Stimulated activated CD4-positive, alpha-beta T cell treated with anti-CD3 and anti-CD28 coated beads, Interleukin-15, amount 100 ng/mL, for 1 hour (primary cell): Measurements from ENCODE around the gene FLOT2.
"Not testable (repeated sequence)": the region's sequence is repeated elsewhere in the genome, so short reads cannot be mapped to it uniquely, and the experiment has no call there.

Experiments used
- DNase-seq, 2 donors: peaks; one replicate each; pipeline ENCODE4 v3.0.0-alpha.2; 2020; ENCODE audit warnings: low read depth in 1 of 2, low spot score in 1 of 2

Gene FLOT2

DNA sequence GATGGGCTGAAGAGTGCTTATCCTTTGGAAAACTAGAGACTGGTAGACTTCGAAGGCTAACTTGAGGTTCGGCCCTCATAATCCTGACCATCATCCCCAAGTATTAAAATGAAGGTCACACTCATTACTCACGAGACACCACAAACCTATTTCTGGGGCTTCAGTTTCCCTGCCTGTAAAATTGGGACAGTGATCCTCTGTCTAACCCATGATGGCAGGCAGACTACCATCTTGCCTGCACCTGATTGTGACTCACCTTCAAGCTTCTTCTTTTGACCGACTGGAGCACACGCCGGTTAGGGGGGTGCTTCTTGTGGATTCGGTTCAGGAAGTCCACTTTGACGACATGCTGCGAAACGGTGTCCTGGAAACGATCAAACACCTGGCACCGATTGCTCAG is 19.5 kb upstream of the FLOT2 start:
- no peak for DNase-seq

GRCh38 chr17:28916302-28916934 is 18.9 kb upstream of the FLOT2 start:
- peak in 1 of 2 donors; percentile 17 for DNase-seq

DNA sequence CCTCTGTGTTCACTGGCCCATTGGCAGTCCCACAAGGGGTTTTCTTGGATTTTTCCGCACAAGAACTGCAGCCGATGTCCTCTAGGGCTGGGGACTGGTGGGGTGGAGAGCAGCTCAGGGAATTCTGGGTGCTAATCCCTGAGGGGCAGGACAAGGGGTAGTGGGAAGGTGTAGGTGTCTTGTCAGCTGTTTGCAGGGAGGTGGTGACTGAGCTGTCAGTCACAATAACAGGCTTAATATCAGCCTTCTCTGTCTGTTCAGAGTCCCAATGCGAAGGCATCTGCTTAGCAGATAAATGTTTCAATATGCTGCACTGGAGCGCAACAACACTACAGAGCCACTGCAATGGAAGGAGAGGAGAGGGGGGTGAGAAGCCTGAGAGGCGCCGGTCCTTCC is 15.4 kb upstream of the FLOT2 start:
- DNase-seq: no peak

DNA sequence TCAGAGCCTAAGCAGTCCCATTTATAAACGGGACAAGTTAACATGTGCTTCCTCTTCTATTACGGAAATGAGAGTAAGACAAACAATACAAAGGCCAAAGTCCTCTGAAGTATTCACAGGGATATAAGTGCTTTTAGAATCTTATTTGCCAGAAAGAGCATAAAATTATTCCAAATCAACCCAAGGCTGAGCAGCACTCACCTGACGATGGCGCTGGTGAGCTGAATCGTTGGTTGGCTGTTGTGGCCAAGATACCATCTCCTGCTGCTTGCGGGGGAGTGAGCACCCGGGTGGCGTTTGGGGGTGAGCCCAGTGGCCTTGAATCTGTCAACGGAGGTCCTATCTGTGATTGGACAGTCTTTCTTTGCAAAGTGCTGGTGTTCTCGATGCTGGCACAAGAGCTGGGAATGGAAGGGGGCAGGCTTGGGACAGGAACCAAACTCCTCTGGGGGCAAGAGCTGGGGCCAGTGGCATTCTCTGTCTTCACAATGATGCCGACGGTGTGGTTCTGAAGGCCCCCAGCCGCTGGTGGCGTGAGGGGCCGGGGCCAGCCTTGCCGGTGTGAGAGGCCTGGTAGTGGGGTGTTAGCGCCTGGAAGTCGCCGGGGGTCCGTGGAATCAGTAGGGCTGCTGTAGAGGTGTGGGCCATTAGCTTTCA is 14.9 kb upstream of the FLOT2 start:
- no peak for DNase-seq

DNA sequence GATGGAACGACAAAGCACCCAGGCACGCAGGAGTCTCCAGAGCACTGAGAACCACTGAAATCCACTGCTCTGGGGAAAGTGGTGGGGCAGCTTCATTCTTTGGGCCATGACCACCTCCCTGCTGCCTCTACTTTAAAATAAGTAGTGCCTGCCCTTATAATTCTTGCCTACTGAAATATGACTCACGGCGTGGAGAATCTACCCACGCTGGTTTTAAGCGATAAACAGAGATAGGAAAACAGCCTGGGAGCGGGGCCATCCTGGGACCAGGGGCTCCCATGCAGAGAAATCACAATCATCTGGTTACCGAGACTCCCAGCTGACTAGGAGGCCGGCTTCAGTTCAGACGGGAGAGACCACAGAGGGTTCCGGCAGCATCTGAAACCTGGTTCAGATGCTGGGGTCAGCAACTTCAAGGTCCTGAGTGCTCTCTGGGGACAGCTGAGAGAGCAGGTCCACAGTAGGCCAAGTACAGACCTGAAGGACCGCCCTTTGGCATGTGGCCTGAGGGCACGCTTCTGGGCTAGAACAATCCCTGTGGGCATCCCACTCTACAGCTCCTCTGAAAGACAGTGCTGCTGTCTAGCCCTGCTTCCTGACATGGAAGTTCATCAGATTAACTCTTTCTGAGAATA is 14.0 kb upstream of the FLOT2 start:
- no peak for DNase-seq

DNA sequence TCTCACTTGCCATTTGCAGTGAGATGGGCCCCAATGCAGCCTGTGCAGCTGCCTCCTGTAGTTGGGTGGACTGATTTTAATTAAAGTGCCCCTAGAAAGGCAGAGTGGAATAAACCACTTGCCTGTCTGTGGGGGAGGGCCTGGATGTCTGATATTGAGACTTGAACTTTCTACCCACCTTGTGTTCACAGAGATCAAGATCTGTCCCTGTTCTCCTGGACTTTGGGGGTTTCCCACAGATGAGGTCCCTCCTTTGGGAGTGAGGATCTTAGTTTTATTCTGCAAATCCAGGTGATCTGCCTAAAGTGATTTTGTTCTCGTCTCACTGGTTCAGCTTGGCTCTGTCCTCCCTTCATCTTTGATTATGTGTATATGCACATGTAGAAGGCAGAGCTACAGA is 13.0 kb upstream of the FLOT2 start:
- no peak for DNase-seq

DNA sequence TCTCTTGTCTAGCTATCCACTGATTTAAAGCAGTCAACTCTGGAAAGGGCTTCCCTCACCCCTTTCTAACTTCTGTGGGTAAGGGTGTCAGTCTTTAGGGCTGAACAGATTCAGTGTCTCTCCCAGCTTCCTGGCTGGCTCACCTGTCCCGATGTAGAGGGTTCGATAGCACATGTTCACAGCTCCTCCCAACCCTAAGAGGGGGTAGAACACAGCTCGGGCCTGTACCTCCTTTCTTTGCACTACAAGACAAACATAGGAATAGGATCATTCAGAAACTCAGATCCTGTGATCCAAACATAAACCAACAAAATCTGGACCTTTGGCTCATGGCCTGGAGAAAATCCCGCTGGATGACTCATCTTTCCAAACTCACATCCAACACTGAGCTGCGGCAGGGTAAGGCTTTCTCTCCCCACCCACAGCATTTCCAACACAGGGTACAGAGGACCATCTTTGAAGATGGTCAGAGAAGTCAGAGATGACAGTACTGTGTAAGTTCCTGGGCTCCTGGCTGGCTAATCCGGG is 11.2 kb upstream of the FLOT2 start:
- no peak for DNase-seq

DNA sequence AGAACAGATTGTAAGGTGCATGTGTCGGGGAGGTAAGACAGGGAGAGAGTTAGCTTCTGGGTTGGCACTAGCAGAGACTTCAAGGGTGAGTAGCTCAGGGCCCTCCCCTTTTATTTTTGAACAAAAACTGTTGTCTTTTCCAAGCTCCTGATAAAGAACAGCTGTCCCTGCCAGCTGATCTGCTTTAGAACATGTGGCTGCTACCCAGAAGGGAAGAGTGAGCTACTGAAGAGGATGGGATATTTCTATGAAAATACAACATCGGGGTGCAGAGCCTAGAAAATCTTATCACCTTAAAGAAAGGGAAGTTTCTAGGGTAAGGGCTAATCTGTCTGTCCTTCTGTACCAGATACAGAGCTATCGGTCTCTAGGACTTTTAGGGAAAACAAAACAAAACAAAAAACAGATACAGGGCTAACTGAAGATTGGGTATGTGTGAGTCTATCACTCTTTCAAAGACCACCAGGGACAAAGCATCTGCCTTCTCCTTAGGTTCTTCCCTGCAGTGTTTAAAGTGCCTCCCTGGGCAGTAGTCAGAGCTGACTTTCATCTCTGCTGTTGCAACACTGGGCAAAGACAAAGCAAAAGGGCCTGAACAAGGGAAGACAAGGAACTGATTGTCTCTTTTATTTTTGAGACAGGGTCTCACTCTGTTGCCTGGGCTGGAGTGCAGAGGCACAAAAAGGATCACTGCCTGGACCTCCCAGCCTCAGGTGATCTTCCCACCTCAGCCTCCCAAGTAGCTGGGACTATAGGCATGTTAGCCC is 10.4 kb upstream of the FLOT2 start:
- DNase-seq: no peak

- DNase-seq: no peak
These were observed 9.3 kb upstream of the FLOT2 start for GRCh38 chr17:28906706-28907438.

- no peak for DNase-seq
These were observed 8.7 kb upstream of the FLOT2 start for GRCh38 chr17:28906276-28906675.

- no peak for DNase-seq
These were observed 7.3 kb upstream of the FLOT2 start for GRCh38 chr17:28904800-28905199.

DNA sequence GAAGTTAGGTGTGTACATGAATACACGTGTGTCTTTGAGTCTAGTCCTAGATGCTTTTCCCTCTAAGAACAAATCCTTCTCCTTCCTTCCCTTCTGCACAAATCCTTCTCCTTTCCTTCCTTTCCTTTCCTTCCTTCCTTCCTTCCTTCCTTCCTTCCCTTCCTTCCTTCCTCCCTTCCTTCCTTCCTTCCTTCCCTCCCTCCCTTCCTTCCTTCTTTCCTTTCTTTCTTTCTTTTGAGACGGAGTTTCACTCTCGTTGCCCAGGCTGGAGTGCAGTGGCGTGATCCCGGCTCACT is 6.0 kb upstream of the FLOT2 start:
- DNase-seq: not testable (repeated sequence)

DNA sequence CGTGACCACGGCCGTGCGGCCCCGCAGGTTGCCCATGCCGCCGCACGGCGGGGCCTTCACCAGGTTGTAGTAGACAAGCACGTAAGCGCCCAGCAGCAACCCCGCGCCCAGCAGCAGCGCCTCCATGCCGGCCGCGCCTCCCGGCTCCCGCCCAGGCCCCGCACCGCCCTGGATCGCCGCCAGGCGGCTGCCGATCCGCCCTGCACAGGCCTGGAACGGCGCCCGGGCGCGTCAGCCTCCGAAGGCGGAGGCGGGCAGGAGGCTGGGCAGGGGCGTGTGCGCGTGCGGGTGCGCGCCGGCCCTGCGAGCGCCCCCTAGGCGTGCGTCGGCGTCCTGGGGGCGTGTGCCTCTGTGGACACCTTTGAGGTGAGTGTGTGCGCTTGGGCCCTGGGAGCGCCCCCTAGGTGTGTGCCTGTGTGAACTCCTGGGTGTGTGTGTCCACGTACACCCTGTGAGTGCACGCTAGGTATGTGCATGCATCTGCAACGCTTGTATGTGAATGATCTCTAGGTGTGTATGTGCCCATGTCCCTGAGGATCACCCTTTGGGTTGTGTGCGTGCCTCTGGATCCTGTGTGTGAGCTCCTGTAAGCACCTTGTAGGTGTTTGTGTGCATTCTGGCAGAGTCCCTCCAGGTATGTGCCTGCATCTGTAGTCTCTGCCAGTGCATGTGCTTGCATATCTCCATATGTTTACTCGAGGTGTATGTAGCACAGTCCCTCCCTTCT is 5.4 kb upstream of the FLOT2 start, which contains the start of gene DHRS13:
TSS of gene DHRS13 (minus strand) at position 261 of the 727 bp plus-strand sequence. CDS start at position 126, 135 bp downstream.
- DNase-seq: peak; percentile 93

- peak; percentile 20 to 47 for DNase-seq
These were observed 4.6 kb upstream of the FLOT2 start for GRCh38 chr17:28901866-28902818.

DNA sequence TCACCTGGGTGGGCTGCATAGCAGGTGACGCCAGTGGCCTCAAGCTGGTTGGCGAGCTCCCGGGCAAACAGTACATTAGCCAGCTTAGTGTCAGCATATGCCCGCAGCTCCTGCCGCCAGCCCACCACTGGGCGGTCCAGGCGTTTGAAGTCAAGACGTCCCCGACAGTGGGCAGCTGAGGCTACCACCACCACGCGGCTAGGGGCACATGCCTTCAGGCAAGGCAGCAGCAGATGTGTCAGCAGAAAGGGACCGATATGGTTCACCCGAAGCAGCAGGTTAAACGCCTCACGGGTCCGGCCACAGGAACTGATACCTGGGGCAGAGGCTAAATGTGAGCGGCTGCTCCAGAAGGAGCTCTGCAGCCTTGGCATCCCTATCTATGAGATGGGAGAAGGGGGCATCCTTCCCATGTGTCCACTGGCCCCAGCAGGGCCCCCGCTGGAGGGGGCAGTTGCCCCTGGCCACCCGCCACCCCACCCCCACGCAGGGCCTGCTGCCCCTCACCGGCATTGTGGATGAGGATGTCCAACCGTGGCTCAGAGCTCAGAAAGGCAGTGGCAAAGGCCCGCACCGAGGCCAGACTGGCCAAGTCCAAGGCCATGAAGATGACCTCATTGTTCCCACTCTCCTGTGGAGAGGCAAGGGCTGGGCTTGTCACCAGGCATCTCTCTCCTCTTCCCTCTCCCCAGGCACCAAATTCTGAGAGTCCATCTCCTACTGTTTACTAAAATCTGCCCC is 3.6 kb upstream of the FLOT2 start:
- DNase-seq: no peak

DNA sequence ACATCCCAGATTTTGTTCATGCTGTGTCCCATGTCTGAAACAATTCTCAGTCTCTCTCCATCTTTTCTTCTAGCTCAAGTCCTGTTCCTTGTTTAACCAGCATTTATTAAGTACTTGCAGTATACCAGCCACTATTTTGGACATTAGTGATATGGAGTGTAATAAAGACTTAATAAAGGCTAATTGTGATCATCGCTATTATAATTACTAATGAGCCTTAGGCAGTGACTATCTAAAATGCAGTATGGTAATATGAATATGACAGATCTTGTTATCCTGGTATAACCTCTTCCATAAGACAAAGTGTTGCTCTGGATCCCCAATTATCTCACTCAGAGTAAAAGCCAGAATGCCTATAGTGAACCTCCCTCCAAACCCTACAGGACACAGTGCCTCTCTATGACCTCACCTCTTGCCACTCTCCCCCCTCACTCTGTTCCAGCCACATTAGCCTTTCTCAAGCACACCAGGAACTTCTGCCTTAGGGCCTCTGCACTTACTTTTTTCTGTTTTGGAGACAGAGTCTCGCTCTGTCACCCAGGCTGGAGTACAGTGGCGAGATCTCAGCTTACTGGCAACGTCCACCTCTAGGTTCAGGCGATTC is 1.8 kb upstream of the FLOT2 start:
- DNase-seq: no peak

DNA sequence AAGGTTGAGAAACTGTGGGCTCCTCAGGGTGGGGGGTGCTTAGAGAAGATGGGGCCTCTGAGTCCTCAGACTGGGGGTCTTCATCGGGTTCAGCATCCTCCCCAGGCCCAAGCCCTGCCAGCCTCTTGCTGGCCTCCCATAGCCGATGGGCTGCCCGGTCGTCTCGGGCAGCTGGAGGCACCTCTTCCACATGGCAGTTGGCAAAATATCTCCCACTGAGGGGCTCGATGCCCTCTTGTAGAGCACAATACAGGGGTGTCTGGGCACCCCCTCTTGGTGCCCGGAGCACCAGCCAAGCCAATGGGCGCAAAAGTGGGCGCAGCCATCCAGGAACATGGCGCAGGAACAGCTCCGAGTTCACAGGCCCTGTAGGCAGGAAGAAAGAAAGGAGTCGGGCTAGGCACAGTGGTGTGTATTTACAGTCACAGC is 1.0 kb upstream of the FLOT2 start:
- DNase-seq: no peak
